DOHH2 (cell line): ENCODE measurements around the gene ALOX5AP.

Experiments used
- H3F3A ChIP-seq: fragments of 200-600 bp; sonication (generic), shearing (Covaris generic); 2 replicates; pipeline ENCODE4 v1.6.0; 2016; ENCODE audit warnings: antibody characterized with exemption, mild to moderate bottlenecking; ENCODE audit not compliant: control insufficient read depth, insufficient read depth
- H3K27ac ChIP-seq: fragments of 200-600 bp; sonication (generic); 2 replicates; pipeline ENCODE4 v1.5.1; 2014; ENCODE audit warnings: low read depth, mild to moderate bottlenecking, low read length, moderate library complexity
- H3K27me3 ChIP-seq: fragments of 200-600 bp; sonication (generic); 2 replicates; pipeline ENCODE4 v1.6.1; 2014; ENCODE audit warnings: mild to moderate bottlenecking, low read length, mixed read lengths; ENCODE audit not compliant: control insufficient read depth
- H3K36me3 ChIP-seq: fragments of 200-600 bp; sonication (generic); 2 replicates; pipeline ENCODE4 v1.6.1; 2014; ENCODE audit warnings: mild to moderate bottlenecking, low read length, moderate library complexity, mixed read lengths; ENCODE audit not compliant: control insufficient read depth
- H3K4me1 ChIP-seq: fragments of 200-600 bp; sonication (generic); 2 replicates; pipeline ENCODE4 v1.6.1; 2014; ENCODE audit warnings: mild to moderate bottlenecking, low read length, mixed read lengths; ENCODE audit not compliant: control insufficient read depth
- H3K4me2 ChIP-seq: fragments of 200-600 bp; sonication (generic); 2 replicates; pipeline ENCODE4 v1.6.0; 2014; ENCODE audit warnings: mild to moderate bottlenecking, low read length, moderate library complexity
- H3K4me3 ChIP-seq: fragments of 200-600 bp; sonication (generic); 2 replicates; pipeline ENCODE4 v1.5.1; 2014; ENCODE audit warnings: mild to moderate bottlenecking, low read length, mixed read lengths
- H3K79me2 ChIP-seq: fragments of 200-600 bp; sonication (generic); 2 replicates; pipeline ENCODE4 v1.6.1; 2014; ENCODE audit warnings: mild to moderate bottlenecking, low read length, mixed read lengths; ENCODE audit not compliant: control insufficient read depth
- H3K9me2 ChIP-seq: fragments of 200-600 bp; sonication (generic); replicated peaks from 2 replicates; pipeline ENCODE4 v1.6.1; 2014; ENCODE audit warnings: mild to moderate bottlenecking, low read length, mixed read lengths; ENCODE audit not compliant: control insufficient read depth
- H3K9me3 ChIP-seq: fragments of 200-600 bp; sonication (generic); 2 replicates; pipeline ENCODE4 v1.6.1; 2014; ENCODE audit warnings: antibody characterized with exemption, low read length, mixed read lengths; ENCODE audit not compliant: control insufficient read depth, insufficient read depth
- H4K20me1 ChIP-seq: fragments of 200-600 bp; sonication (generic); 2 replicates; pipeline ENCODE4 v1.6.0; 2014; ENCODE audit warnings: low read depth, mild to moderate bottlenecking, antibody characterized with exemption, low read length, moderate library complexity; ENCODE audit not compliant: control insufficient read depth, insufficient read depth
- CTCF ChIP-seq: fragments of 200-600 bp; sonication (generic); IDR thresholded peaks from one replicate; pipeline ENCODE4 v1.5.1; 2014; ENCODE audit warnings: antibody characterized with exemption, mild to moderate bottlenecking, low read depth, low read length; ENCODE audit not compliant: poor library complexity, severe bottlenecking
- EZH2phosphoT487 ChIP-seq: fragments of 200-600 bp; sonication (generic); IDR thresholded peaks from 2 replicates; pipeline ENCODE4 v1.6.1; 2017; ENCODE audit warnings: borderline replicate concordance, mild to moderate bottlenecking, antibody characterized with exemption, low read length, moderate library complexity, mixed read lengths

The ALOX5AP gene

GRCh38 chr13:30739761-30740642 is 4.7 kb downstream of the ALOX5AP start:
- Histone ChIP-seq H3K9me2 (no peaks in the 10 kb centered on the region), H3K4me2 (peak overlapping the region; percentile 39), H3K79me2 (peaks cover 39% of the 10 kb centered on the region), H3K36me3 (peaks cover 17% of the 10 kb centered on the region), H3F3A (no peaks in the 10 kb centered on the region), H3K4me3 (peak overlapping the region; percentile 28), H3K9me3 (no peaks in the 10 kb centered on the region), H4K20me1 (no peaks in the 10 kb centered on the region), H3K27ac (no peak overlapping the region), H3K4me1 (peaks cover 66% of the 10 kb centered on the region), H3K27me3 (no peaks in the 10 kb centered on the region)
- TF ChIP-seq CTCF (no peak), EZH2phosphoT487 (no peak)

- TF ChIP-seq EZH2phosphoT487 (no peak), CTCF (no peak)
- H3K27me3 ChIP-seq: no peaks in the 10 kb centered on the region
- no peak overlapping the region for H3K27ac ChIP-seq
- H3K79me2 ChIP-seq: peaks cover 14% of the 10 kb centered on the region
- H3K36me3 ChIP-seq: peaks cover 35% of the 10 kb centered on the region
- H3F3A ChIP-seq: no peaks in the 10 kb centered on the region
- no peaks in the 10 kb centered on the region for H4K20me1 ChIP-seq
- H3K4me3 ChIP-seq: no peak overlapping the region
- H3K9me2 ChIP-seq: no peaks in the 10 kb centered on the region
- H3K4me1 ChIP-seq: peaks cover 38% of the 10 kb centered on the region
- no peak overlapping the region for H3K4me2 ChIP-seq
- H3K9me3 ChIP-seq: no peaks in the 10 kb centered on the region
Measured at GRCh38 chr13:30742901-30743300, 7.6 kb downstream of the ALOX5AP start.

- no peak overlapping the region for H3K4me3 ChIP-seq
- H3K4me2 ChIP-seq: no peak overlapping the region
- no peaks in the 10 kb centered on the region for H3F3A ChIP-seq
- H3K27me3 ChIP-seq: no peaks in the 10 kb centered on the region
- peaks cover 8% of the 10 kb centered on the region; the same call in 1 of the 2 replicates for H3K79me2 ChIP-seq
- peaks cover 36% of the 10 kb centered on the region for H3K36me3 ChIP-seq
- no peaks in the 10 kb centered on the region for H3K9me3 ChIP-seq
- TF ChIP-seq CTCF: no peak
- no peak for TF ChIP-seq EZH2phosphoT487
- H3K27ac ChIP-seq: no peak overlapping the region
- H3K9me2 ChIP-seq: no peaks in the 10 kb centered on the region
- H3K4me1 ChIP-seq: peaks cover 32% of the 10 kb centered on the region
- no peaks in the 10 kb centered on the region for H4K20me1 ChIP-seq
Measured at GRCh38 chr13:30743319-30744055, 8.1 kb downstream of the ALOX5AP start.
